Adrenal gland (tissue), 12 donors: ENCODE results near the gene SPATA6. TPM values are rescaled to one million over a fixed set of nuclear protein-coding genes. Genes with fewer than 3 reads are reported as not detected.

Experiments
- DNase-seq, 7 donors: peaks; one replicate each; pipeline ENCODE4 v3.0.0-alpha.2; 2019 to 2020
- H3K27ac ChIP-seq, 5 donors: fragments of 200-600 bp; sonication (generic) in 4 of 5; 1 replicate in 3 of 5; 2 replicates in 2 of 5; pipeline versions ENCODE4 v1.5.1 to v1.8.0; 2016 to 2020; ENCODE audit warnings: mild to moderate bottlenecking in 1 of 5
- H3K27me3 ChIP-seq: fragments of 200-600 bp; 2 replicates; pipeline ENCODE4 v1.8.0; 2021
- H3K36me3 ChIP-seq, 2 donors: fragments of 200-600 bp; replicated peaks in 1 of 2; 1 replicate in 1 of 2; 2 replicates in 1 of 2; pipeline versions ENCODE4 v1.5.1 to v1.8.0; 2018 to 2022
- H3K4me1 ChIP-seq, 2 donors: fragments of 200-600 bp; replicated peaks in 1 of 2; 1 replicate in 1 of 2; 2 replicates in 1 of 2; pipeline versions ENCODE4 v1.5.1 to v1.8.0; 2018 to 2021
- H3K4me3 ChIP-seq, 4 donors: fragments of 200-600 bp; sonication (generic) in 3 of 4; one replicate each; pipeline ENCODE4 v1.5.1; 2016 to 2018
- H3K9me3 ChIP-seq, 3 donors: fragments of 200-600 bp; sonication (generic) in 1 of 3; replicated peaks in 1 of 3; 1 replicate in 2 of 3; 2 replicates in 1 of 3; pipeline versions ENCODE4 v1.5.1 to v1.8.0; 2016 to 2021
- CTCF ChIP-seq, 6 experiments: fragments of 450-650 bp in 4 of 6; fragments of 200-600 bp in 2 of 6; sonication (generic) in 1 of 6; IDR thresholded peaks; 1 replicate in 5 of 6; 2 replicates in 1 of 6; pipeline versions ENCODE4 v1.5.1 to v1.8.0; 2016 to 2021; ENCODE audit warnings: antibody characterized with exemption in 6 of 6, mild to moderate bottlenecking in 2 of 6, moderate library complexity in 1 of 6
- POLR2A ChIP-seq, 2 donors: fragments of 450-650 bp; IDR thresholded peaks; one replicate each; pipeline ENCODE4 v1.6.1; 2017; ENCODE audit warnings: antibody characterized with exemption in 2 of 2, mild to moderate bottlenecking in 2 of 2, moderate library complexity in 1 of 2
- WGBS, 4 donors: extraction: QIAGEN DNeasy Blood & Tissue Kit in 2 of 4; methylation state at CpG; one replicate each; pipeline versions ENCODE4 v1.1.5 to v1.1.7; 2013 to 2017; 5-methylcytosine and 5-hydroxymethylcytosine counted together
- intact Hi-C, 2 donors: fragments of 100-400 bp; cut with DNase I; formaldehyde crosslinking; loops; one replicate each; pipeline versions ENCODE4 v1.14.1 to v1.15.0; 2022 to 2023
- polyA plus RNA-seq, 3 donors: library from polyadenylated mRNA; stranded (reverse); fragments of 200-250 nt in 2 of 3; fragments of 350-450 nt in 1 of 3; fragmentation: Illumina TruSeq in 1 of 3; extraction: RNeasy Lipid Tissue Mini Kit (QIAGEN cat#74804) in 1 of 3; gene quantifications; one replicate each; pipeline ENCODE4 v1.2.3, GENCODE V29; 2013 to 2014
- total RNA-seq, 9 donors: library from RNA; depleted of rRNA in 4 of 9; stranded (reverse); fragments of >200 nt in 4 of 9; fragments of 120-200 nt in 1 of 9; fragmentation: NEBNext Ultra II Directional in 1 of 9; extraction: Animal tissue kit (Norgen Biotek cat#: 25700) in 1 of 9; gene quantifications; one replicate each; pipeline versions ENCODE4 v1.1.0 to v1.2.4, GENCODE V29; 2013 to 2023
- donor health status: healthy with polysubstance abuse.
- donor health status: Bipolar disorder and iron deficiency.
- donor health status: DM: yes; HTN: yes; CAD: no.
- donor health status: DM: no; HTN: no; CAD: no.
- donor health status: DM: no; HTN: no; CAD: no.
- donor health status: DM: yes; HTN: yes; CAD: no.

The SPATA6 gene
- total and polyA plus RNA-seq, 12 donors: 7.3 to 54.3 (median 20.5) TPM

DNA sequence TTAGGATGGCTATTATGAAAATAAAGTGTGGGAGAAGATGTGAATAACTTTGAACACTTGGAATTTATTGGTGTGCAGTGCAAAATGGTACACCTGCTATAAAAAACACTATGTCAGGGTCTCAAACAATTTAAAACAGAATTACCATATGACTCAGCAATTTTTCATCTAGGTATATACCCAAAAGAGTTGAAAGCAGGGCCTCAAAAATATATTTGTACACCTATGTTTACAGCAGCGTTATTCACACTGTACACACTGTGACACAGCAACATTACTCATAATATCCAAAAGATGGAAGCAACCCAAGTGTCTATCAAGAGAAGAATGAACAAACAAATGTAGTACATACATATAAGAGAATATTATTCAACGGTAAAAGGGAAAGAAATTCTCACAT, 75.8 kb downstream of the SPATA6 start:
- DNase-seq: no peak
- WGBS, 4 donors: 68 to 97% (median 92%) methylated on average over 2 of the region's 2 CpGs
- TF ChIP-seq CTCF (IDR thresholded peaks at IDR 0.05) (no peak), POLR2A (IDR thresholded peaks at IDR 0.05) (no peak)
- Histone ChIP-seq H3K36me3 (no peaks in the 10 kb centered on the region), H3K4me3 (no peak overlapping the region), H3K27ac (no peak overlapping the region), H3K4me1 (peaks cover 0 to 7% of the 10 kb centered on the region in 2 donors), H3K9me3 (no peaks in the 10 kb centered on the region), H3K27me3 (no peaks in the 10 kb centered on the region)
- intact Hi-C loops: no loop called here

- Histone ChIP-seq H3K4me1 (peaks cover 0 to 7% of the 10 kb centered on the region in 2 donors), H3K4me3 (no peak overlapping the region), H3K36me3 (no peaks in the 10 kb centered on the region), H3K9me3 (no peaks in the 10 kb centered on the region), H3K27me3 (no peaks in the 10 kb centered on the region), H3K27ac (no peak overlapping the region)
- DNase-seq: no peak
- intact Hi-C loops: no loop called here
- TF ChIP-seq POLR2A (IDR thresholded peaks at IDR 0.05) (no peak), CTCF (IDR thresholded peaks at IDR 0.05) (no peak)
- WGBS, 4 donors: 86 to 90% (median 87%) methylated on average over 2 of the region's 2 CpGs
These were observed 80.1 kb downstream of the SPATA6 start for GRCh38 chr1:48391926-48392325.

- TF ChIP-seq CTCF (IDR thresholded peaks at IDR 0.05): no peak
- no peak for TF ChIP-seq POLR2A (IDR thresholded peaks at IDR 0.05)
- Histone ChIP-seq H3K9me3 (no peaks in the 10 kb centered on the region), H3K36me3 (no peaks in the 10 kb centered on the region), H3K27me3 (no peaks in the 10 kb centered on the region), H3K4me3 (no peak overlapping the region), H3K27ac (no peak overlapping the region), H3K4me1 (peaks cover 0 to 7% of the 10 kb centered on the region in 2 donors)
- DNase-seq: no peak
- 93 to 100% (median 95%) methylated on average over 3 of the region's 3 CpGs for WGBS, 4 donors
- intact Hi-C loops: no loop called here
These were observed 84.6 kb downstream of the SPATA6 start for GRCh38 chr1:48387409-48387808.

DNA sequence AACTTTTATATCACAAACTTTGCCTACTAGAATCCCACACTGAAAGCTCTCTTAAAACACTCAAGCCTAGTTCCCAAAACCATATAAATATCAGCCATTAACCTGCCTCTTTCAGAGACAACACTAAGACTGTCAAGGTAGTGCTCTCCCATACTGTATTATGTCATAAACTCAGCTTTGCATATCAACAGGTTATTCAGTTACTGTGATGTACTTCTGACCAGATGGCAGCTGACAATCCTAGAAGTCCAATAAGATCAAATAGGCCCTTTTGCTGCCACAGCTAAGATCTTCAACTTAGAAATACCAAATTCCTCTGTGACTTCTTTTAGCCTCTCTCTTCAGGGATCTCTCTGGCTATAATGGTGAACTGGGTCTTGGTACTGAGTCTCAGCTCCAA, 97.2 kb downstream of the SPATA6 start:
- DNase-seq: no peak
- Histone ChIP-seq H3K36me3 (no peaks in the 10 kb centered on the region), H3K27ac (no peak overlapping the region), H3K27me3 (no peaks in the 10 kb centered on the region), H3K4me1 (no peaks in the 10 kb centered on the region), H3K4me3 (no peak overlapping the region), H3K9me3 (no peaks in the 10 kb centered on the region)
- TF ChIP-seq CTCF (IDR thresholded peaks at IDR 0.05) (no peak), POLR2A (IDR thresholded peaks at IDR 0.05) (no peak)
- intact Hi-C loops: no loop called here
